Stimulated activated CD4-positive, alpha-beta T cell treated with anti-CD3 and anti-CD28 coated beads, Interleukin-1b, Interleukin-23, amount 100 ng/mL, for 4 hours (primary cell): ENCODE data around the gene GPANK1.

Source experiments
- DNase-seq, 2 donors: peaks; one replicate each; pipeline ENCODE4 v3.0.0-alpha.2; 2020; ENCODE audit warnings: low read depth in 2 of 2

The GPANK1 gene

DNA sequence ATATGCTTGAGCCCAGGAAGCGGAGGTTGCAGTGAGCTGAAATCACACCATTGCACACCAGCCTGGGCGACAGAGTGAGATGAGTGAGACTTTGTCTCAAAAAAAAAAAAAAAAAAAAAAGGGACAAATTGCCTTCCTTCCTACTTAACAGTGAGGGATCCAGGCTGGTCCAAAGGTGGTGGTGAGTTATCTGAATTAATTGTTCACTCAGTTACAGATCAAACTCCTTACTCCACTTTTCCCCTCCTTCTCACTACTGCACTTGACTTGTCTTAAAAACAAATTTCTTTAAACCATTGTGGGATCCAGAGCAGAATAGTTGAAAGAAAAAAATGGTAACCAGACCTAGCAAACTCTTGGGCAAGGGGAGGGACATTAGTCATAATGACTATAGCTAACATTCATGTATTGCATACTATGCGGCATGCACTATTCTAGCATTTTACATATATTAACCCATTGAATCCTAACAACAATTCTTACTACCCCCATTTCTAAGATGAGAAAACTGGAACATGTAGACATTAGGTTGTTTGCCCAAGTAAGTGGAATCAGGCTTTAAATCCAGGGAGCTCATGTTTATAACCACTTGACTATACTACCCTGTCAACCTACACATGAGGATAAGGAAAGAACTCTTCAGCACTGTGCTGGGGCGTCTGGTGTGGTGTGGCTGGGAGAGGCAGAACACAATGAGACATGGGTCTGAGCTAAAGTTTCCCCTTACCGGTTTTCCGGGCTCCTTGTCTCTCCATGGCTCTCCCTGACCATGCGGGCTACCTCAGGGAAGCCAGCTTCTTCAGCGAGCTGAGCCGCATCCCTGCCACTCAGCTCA, 1.5 kb downstream of the GPANK1 start:
- no peak for DNase-seq

DNA sequence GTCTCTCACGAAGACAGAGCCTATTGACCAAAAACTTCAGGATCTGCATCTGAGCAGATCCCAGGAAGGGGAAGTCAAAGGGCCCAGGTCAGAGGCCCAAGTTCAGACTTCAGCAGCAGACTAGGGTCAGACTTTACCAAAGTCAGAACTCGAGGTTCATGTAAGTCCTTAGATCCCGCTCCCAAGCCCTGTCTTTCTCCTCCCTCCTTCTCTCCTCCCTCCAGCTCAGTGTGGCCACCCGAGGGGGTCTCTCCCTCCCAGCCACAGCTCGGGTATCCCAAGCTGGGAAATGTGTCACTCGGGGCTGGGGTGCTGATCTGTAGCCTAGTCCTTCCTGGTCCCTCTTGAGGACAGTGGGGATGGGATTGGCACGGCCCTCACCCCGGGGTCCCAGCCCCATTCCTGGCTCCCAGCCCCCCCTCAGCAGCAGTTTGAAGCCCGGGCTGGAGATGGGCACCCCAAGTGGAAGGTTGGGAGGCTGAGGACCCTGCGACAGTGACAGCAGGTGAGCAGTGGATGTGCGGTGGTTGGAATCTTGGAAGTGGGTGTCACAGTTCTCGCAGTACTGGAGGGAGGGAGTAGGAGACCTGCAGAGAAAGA, 2.6 kb downstream of the GPANK1 start:
- DNase-seq: no peak

DNA sequence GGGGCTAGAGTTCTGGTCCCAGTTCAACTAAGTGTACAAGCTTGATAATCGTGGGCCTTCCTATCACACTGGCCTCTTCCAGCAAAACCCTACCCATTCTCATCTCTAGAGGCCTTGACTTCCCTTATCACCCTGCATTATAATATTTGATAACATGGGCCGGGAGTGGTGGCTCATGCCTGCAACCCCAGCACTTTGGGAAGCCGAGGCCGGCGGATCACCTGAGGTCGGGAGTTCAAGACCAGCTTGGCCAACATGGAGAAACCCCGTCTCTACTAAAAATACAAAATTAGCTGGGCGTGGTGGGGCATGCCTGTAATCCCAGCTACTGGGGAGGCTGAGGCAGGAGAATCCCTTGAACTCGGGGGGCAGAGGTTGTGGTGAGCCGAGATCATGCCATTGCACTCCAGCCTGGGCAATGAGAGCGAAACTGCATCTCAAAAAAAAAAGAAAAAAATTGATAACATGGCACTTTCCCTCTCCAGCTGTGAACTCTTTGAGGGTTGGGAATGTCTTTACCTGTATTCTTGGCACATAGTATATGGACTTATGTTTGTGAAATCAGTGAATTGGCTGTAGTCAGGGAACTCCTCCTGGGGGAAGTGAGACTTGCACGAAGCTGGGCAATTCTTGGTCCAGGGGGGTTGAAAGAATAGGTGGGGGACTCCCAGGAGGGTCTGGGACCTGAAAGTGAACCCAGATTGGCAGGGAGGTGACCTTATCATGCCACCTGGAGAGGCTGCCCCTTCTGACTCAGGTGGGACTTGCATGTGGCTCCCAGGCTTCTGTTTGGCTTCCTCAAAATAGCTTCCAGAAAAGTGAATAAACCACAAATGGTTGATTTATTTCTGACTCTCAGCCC, 3.3 kb downstream of the GPANK1 start:
- DNase-seq: no peak

DNA sequence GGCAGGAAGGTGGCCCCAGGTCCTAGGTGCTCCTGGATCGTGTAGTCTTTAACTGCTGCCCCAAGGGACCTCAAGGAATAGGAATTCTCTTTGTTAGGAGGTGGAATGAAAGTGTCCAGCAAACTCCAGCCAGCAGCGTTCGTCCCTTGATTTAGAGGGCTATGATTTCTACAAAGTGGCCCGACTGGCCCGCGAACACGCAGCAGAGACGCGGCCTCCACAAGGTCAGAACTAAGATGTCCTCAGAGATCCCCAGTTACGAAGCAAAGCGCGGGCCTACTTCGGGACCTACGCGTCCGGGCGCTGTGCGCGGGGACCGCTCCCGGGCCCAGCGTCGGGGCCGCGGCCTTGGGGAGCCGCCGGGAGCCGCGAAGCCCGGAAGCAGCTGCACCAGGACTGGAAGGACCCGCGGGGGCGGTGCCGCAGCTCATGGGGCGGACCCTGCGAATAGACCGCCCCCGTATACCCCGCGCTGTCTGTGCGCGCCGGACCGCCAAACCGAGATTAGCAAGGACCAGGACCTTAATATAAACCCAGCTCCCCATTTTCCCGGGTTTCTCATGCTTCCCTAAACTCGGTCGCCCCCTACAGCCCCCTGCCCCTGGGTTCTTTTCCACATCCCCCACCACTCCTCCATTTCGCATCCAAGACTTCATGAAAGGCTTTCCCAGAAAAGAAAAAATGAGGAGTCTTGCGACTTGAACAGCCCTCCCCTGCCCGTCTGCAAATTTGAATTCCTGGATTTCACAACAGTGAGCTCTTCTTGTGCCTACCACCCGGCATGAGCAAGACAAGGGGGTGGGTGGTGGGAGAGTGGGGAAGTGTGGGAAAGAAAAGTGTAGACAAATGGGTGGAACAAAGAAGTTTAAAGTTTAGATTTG, 4.2 kb downstream of the GPANK1 start, which contains the start of gene C6orf47:
Gene C6orf47 (minus strand): TSS at position 398 of the 881 bp plus-strand sequence. CDS start 831 bp downstream, outside the sequence.
- DNase-seq: peak; percentile 56 to 74

DNA sequence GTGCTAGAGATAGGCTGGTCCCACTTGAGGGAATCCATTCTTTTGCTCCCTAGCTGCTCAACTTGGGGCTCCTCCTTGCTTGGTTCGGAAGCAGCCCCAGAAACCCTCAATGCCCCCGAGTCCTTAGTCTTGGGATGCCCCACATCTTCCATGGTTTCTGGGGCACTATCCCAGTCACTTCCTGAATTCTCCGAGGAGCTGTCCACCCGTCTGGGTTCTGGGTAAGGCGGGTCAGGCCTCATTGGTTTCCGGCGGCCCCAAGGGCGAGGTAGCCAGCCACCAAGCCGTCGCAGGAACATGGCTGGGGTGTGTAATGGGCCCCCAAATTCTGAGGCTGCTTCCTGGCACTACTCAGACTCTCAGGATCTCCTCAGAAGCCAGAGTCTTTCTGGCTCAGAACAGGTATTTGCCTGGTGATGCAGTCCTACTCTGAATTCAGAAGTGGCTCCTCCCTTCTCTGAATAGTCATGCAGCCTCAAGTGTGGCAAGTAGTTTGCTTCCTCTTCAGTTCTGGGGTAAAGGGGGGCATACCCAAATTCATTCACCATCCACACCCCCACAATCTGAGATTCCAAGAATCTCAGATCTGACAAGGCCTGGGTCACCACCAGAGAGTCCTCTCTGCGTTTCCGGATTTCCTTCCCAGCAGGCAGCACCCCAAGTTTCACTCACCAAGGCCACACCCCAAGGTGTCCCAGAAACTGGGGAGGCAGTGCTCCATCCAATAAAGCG, 5.0 kb downstream of the GPANK1 start:
- DNase-seq: no peak

DNA sequence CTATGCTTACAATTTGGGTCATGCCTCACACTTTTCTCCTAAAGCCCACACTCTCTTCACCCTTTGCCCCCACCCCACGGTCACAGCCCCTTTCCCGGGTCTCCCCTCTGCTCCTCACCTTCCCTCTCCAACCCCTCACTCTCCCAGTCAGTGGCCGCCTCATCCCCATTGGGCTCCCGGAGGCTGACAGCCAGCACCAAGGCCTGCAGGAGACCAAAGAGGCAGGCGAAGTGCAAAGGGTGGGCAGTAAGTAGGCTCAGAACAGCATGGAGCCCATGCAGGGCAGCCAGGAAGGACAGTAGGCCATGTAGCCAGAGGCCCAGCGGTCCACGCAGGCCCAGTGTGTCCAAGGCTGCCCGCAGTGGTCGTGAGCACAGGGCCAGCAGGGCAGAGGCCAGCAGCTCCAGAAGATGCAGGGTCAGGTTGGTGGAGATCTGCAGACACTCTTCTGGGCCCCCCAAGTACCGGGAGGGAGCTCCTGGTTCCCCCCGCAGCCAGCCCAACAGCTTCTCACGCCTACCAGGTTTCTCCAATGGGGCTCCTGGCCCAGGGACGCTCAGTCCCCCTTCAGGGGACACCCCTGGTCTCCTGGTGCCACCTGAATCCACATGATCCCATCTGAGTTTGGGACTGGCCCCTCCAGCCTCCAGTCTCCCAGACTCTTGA, 5.7 kb downstream of the GPANK1 start:
- no peak for DNase-seq

DNA sequence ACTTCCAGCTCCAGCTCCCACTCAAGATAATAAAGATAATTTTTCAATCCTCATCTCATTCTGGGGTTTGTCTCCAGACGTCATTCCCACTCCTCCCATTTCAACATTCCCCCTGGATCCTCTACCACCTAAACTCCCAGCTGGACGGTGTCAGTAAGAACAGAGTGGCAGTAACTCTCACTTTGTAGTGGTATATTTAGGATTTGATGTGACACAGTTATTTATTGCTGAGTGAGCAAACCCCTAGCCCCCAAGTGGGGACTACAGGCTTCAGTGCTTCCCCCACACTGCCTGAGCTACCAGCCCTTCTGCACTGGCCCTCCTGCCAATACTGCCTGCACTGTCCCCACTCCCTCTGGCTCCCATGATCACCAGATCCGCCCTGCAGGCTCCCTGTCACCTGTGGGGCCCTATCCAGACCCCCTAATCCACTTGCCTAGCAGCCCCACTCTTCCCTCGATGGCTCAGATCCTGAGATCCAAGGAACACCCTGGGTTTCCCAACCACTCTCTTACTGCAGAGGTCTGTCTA, 6.6 kb downstream of the GPANK1 start:
- DNase-seq: no peak

DNA sequence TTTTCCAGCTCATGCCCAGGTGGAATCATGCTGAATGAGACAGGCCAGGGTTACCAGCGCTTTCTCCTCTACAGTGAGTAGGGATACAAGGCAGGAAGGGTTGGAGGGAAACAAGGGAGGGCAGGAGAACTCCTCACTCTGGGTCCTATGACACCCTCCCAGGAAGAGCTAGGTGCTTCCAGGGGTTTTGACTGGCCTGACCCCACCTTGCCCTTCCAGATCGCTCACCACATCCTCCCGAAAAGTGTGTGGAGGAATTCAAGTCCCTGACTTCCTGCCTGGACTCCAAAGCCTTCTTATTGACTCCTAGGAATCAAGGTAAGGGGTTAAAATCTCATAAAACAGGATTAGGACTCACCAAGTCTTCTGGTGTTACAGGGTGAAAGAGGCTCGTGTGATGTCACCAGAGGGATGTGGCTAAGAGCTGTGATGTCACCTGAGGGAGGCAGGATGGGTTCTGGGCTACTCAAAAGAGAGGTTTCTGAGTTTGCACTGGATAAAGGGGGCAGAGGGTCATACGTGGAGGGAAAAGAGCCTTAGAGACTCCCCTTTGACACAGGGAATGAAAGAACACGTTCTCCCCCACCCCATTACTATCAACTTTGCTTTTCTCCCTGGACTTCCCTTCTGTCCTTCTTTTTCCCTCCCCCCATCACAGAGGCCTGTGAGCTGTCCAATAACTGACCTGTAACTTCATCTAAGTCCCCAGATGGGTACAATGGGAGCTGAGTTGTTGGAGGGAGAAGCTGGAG, 7.2 kb downstream of the GPANK1 start:
- no peak for DNase-seq

DNA sequence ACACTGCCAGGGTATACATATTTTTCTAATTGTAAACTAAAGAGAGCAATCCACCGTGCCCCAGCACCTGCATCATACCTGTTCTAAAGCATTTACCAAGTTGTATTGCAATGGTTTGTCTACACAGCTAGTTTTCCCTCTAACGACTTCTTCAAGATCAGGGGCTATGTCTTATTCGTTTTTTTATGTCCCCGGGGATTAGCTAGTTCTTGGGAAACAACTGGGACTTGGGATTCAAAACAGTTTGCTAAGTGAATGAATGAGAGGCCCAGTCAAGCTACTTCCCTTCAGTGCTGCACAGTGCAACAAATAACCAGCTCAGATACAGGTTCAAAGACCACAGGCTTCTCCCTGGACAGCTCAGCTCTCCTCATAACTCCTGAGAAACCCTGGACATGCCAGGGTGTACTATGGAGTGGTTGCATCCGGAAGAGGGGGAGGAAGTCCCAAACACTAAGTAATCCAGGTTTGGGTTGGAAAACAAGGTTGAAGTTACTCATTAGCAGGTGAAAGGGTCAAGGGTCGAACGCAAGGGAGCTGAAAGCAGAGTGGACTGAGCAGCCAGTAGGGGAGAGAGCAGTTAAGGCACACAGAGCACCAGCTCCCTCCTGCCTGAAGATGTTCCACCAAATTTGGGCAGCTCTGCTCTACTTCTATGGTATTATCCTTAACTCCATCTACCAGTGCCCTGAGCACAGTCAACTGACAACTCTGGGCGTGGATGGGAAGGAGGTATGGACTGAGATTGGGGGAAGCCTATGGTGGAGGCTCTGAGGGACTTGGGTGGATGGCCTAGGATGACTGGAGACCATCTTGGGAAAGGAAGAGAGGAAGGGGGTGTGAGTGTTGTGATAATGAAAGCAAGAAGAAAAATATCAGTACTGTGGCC, 9.2 kb downstream of the GPANK1 start, which contains the start of gene APOM:
Gene APOM (plus strand): TSS at position 546 of the 889 bp plus-strand sequence. CDS start 73 bp downstream, at position 619.
- DNase-seq: no peak

DNA sequence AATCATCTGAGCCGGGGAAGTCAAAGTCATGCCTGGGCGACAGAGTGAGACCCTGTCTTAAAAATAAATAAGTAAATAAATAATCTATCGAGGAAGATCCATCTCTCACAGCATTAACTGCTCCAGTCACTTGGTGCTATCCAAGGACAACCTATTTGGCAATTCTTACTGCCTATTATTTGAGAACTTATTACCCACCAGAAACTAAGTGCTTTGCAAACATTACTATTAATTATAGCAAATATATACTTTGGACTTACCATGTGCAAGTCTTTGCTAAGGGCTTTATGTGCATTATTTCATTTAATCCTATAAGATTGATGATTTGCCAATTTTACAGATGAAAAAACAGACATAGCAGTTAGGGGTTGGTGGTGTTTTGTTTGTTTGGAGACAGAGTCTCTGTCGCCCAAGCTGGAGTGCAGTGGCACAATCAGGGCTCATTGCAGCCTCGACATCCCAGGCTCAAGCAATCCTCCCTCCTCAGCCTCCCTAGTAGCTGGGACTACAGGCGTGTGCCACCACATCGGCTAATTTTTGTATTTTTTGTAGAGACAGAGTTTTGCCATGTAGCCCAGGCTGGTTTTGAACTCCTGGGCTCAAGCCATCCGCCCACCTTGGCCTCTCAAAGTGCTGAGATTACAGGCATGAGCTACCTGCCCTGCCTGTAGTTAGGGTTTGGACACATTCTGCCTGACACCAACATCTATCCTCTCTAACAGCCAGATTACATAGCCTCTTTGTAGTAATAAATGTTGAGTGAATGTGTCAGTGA, 10.0 kb downstream of the GPANK1 start:
- DNase-seq: no peak

DNA sequence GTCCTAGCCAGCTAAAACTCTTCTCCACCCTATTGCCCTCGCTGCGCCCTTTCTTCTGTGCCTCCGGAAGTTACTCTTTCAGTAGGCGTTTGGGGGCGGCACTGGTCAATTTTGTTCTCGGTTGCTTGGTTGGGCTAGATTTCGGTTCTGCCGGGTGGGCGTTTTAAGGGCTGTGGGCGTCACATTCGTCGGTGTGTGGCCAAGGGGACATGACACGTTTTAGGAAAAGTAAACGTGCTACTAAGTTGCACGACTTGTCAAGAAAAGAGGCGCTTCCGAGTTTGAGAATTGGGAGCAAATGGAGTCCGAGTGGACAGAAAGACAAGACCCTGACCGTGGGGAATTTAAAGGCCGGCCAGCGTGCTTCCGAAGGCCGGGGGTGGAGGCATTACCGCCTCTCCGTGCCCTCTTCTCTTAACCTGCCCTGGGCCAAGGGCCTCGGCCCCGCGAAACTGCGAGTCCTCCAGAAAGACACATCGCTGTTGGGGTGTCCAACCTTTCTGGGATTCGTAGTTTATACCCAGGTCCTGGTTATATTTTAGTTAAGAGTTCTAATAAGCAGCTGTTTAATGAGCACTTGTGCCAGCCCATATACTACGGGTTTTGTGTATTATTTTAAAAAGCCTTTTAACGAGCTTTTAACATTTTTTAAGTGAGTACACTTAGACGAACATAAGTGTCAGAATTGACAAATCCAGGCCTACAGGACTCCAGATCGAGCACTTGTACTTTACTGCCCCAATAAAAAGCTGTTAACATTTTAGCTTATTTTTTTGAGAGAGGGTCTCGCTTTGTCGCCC, 11.7 kb downstream of the GPANK1 start:
- DNase-seq: peak in 1 of 2 donors; percentile 68

DNA sequence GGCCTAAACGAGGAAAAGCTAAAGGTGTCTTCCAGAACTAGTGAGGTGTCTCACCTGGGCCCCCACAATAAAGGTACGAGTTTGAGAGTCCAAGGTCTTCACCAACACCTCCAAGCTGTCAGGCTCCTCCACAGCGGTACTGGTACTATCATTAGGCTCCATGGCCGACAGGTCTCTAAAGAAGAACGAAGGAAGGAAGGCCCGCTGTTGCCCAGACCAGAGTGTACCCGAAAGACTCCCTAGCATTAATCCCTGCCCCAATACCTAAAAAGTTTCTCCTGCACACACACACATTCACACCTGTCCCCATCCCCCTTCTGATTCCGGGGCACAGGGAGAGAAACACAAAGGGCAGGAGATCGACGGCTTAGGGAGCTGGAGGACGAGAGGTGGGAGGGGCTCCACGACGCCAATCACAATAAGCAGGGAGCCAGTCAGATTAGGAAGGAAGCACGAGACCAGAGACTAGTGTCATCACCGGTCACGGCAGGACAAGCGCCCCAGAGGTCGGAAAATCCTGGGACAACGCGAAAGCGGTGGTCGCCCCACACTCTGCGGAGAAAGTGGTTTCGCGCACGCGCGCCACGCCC, 13.1 kb downstream of the GPANK1 start:
- no peak for DNase-seq

DNA sequence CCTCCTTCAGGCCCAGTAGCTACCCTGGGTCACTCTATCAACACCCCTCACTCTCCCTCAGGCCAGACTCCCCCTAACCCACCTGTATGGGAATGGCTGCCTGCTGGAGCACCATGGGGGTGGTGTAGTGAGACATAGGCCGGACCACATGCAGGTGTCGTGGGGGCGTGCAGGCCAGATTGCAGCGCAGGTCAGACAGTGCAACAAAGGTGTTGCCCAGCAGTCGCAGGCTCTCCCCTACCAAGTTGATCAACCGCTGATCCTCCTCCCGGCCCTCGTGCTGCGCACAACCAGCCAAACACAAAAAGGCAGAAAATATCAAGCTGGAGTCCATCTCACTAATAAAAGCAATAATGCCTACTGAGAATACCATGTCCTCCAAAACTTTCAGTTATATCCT, 19.5 kb downstream of the GPANK1 start:
- no peak for DNase-seq

DNA sequence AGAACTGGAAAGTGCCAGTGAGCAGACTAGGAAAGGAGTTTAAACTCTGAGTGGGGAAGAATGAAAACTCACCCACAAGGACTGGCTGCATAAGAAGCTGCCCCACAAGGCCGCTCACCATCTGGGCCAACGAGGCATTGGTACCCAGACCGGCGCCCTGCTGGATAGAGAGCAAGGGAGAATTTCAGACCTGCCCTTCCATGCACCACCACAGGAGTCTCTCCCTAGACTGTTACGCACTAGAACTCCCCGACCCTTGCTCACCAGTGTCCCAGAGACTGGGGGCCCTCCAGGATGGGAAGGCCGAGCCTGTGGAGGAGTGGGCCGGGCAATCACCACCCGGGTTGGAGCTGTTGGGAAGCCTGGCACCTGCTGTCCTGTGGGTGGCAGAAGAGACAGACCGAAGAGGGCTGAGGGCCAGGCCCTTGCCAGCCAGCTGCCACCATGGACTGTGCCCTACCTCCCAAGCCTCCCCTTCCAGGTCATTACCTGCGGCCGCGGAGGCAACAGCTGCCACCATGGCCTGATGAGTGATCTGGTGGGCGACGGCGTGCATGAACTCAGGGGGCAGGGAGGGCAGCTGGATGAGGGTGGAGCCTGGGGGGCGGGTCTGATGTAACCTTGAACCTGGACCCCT, 20.9 kb downstream of the GPANK1 start:
- DNase-seq: no peak

DNA sequence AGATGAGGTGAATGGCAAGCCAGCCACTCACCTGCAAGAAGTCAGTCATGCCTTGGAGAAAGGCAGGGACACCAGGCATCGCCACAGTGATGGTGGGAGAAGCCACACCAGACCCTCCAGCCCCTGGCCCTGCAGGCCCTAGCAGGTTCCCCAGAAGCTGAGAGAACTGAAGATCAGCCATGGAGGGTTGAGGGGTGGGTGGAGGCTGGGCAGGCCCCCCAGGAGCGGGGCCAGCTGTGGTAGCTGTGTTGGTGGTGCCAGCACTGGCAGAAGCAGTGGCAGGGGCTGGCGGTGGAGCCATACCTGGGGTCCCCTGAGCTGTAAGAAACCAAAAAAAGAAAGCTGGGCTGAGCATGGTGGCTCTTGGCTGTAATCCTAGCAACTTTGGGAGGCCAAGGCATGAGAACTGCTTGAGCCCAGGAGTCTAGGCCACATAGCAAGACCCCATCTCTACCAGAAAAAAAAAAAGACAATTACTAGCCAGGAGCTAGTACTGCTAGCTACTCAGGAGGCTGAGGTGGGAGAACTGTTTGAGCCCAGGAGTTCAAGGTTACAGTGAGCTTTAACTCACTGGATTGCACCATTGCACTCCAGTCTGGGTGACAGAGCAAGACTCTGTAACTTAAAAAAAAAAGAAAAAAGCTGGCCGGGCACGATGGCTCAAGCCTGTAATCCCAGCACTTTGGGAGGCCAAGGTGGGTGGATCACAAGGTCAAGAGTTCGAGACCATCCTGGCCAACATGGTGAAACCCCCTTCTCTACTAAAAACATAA, 21.8 kb downstream of the GPANK1 start:
- DNase-seq: no peak
